Prostate gland (tissue), 2 donors: ENCODE data around the gene ZPBP2. TPM values are rescaled to one million over a fixed set of nuclear protein-coding genes. Genes with fewer than 3 reads are reported as not detected.

ENCODE experiments used
- DNase-seq: peaks from one replicate; pipeline ENCODE4 v3.0.0-alpha.2; 2019; ENCODE audit warnings: low spot score
- H3K27ac ChIP-seq, 2 donors: fragments of 200-600 bp; sonication (generic); 2 replicates each; pipeline ENCODE4 v1.5.1; 2017 to 2019
- H3K27me3 ChIP-seq: fragments of 200-600 bp; sonication (generic); replicated peaks from 2 replicates; pipeline ENCODE4 v1.5.1; 2019; ENCODE audit not compliant: insufficient read depth
- H3K36me3 ChIP-seq, 2 donors: fragments of 200-600 bp; sonication (generic); 1 replicate in 1 of 2; 2 replicates in 1 of 2; pipeline versions ENCODE4 v1.5.1 to v1.8.1; 2017 to 2019
- H3K4me1 ChIP-seq: fragments of 200-600 bp; sonication (generic); replicated peaks from 2 replicates; pipeline ENCODE4 v1.5.1; 2019
- H3K4me3 ChIP-seq, 2 donors: fragments of 200-600 bp; sonication (generic); 2 replicates each; pipeline ENCODE4 v1.5.1; 2017 to 2019
- H3K9me3 ChIP-seq: fragments of 200-600 bp; sonication (generic); 2 replicates; pipeline ENCODE4 v1.5.1; 2017
- CTCF ChIP-seq, 4 experiments: fragments of 200-600 bp in 2 of 4; fragments of 450-650 bp in 2 of 4; sonication (generic) in 2 of 4; IDR thresholded peaks; 1 replicate in 3 of 4; 2 replicates in 1 of 4; pipeline ENCODE4 v1.5.1; 2016 to 2019; ENCODE audit warnings: antibody characterized with exemption in 4 of 4, mild to moderate bottlenecking in 2 of 4, moderate library complexity in 2 of 4
- POLR2A ChIP-seq: fragments of 450-650 bp; IDR thresholded peaks from one replicate; pipeline ENCODE4 v1.6.1; 2016; ENCODE audit warnings: antibody characterized with exemption, mild to moderate bottlenecking
- POLR2AphosphoS5 ChIP-seq: sonication (generic); formaldehyde crosslinking; IDR thresholded peaks from one replicate; pipeline ENCODE4 v1.6.1; 2017; ENCODE audit warnings: antibody characterized with exemption
- WGBS: methylation state at CpG from one replicate; pipeline ENCODE4 v1.1.5; 2018; 5-methylcytosine and 5-hydroxymethylcytosine counted together
- intact Hi-C: fragments of 100-400 bp; cut with DNase I; formaldehyde crosslinking; loops from one replicate; pipeline ENCODE4 v1.14.2; 2022
- total RNA-seq, 2 donors: library from RNA; depleted of rRNA; stranded (reverse); fragments of >200 nt; gene quantifications; one replicate each; pipeline ENCODE4 v1.1.0, GENCODE V29; 2016

The ZPBP2 gene
- total RNA-seq, 2 donors from 2014 or later, result 14.8 TPM; not detected in 1

GRCh38 chr17:39863918-39864746 is 3.9 kb upstream of the ZPBP2 start, which contains the start of gene IKZF3:
IKZF3 (minus strand) TSS chr17:39864312; CDS start chr17:39864126, 186 bp downstream.
- Histone ChIP-seq H3K36me3 (no peaks in the 10 kb centered on the region), H3K4me1 (peaks cover 3% of the 10 kb centered on the region), H3K27me3 (peaks cover 7% of the 10 kb centered on the region), H3K4me3 (peak within 1 kb of the TSS; percentile 2 to 26), H3K9me3 (no peaks in the 10 kb centered on the region), H3K27ac (no peak within 1 kb of the TSS)
- 3% methylated on average over 50 of the region's 50 CpGs for WGBS
- TF ChIP-seq POLR2A, result no peak
- peak; percentile 24 for TF ChIP-seq POLR2AphosphoS5
- TF ChIP-seq CTCF (IDR thresholded peaks at IDR 0.05), result peak in 2 of 4 experiments; percentile 35 to 61
- peak; percentile 51 for DNase-seq
- intact Hi-C loops, result no loop called here

GRCh38 chr17:39866013-39866730 is 1.8 kb upstream of the ZPBP2 start:
- Histone ChIP-seq H3K36me3 (no peaks in the 10 kb centered on the region), H3K9me3 (no peaks in the 10 kb centered on the region), H3K4me1 (peaks cover 3% of the 10 kb centered on the region), H3K27me3 (peaks cover 7% of the 10 kb centered on the region), H3K4me3 (no peak overlapping the region), H3K27ac (no peak overlapping the region)
- WGBS, result 92% methylated on average over 8 of the region's 8 CpGs
- TF ChIP-seq POLR2AphosphoS5 (no peak), POLR2A (no peak)
- intact Hi-C loops, result no loop called here
- no peak for DNase-seq

GRCh38 chr17:39867084-39867879 is 720 bp upstream of the ZPBP2 start:
- intact Hi-C loops, result no loop called here
- DNase-seq, result no peak
- no peak overlapping the region for H3K4me3 ChIP-seq
- 87% methylated on average over 21 of the region's 21 CpGs for WGBS
- H3K27ac ChIP-seq, result no peak overlapping the region
- H3K27me3 ChIP-seq, result peaks cover 7% of the 10 kb centered on the region
- H3K9me3 ChIP-seq, result no peaks in the 10 kb centered on the region
- no peak for TF ChIP-seq POLR2A
- TF ChIP-seq CTCF (IDR thresholded peaks at IDR 0.05), result no peak
- no peak for TF ChIP-seq POLR2AphosphoS5
- peaks cover 3% of the 10 kb centered on the region for H3K4me1 ChIP-seq
- H3K36me3 ChIP-seq, result no peaks in the 10 kb centered on the region

GRCh38 chr17:39868554-39868942 is 546 bp downstream of the ZPBP2 start:
- no peak for DNase-seq
- WGBS, result 76% methylated on average over 17 of the region's 17 CpGs
- Histone ChIP-seq H3K9me3 (no peaks in the 10 kb centered on the region), H3K36me3 (no peaks in the 10 kb centered on the region), H3K4me1 (peaks cover 3% of the 10 kb centered on the region), H3K4me3 (no peak overlapping the region), H3K27ac (no peak overlapping the region), H3K27me3 (peaks cover 7% of the 10 kb centered on the region)
- intact Hi-C loops, result no loop called here
- no peak for TF ChIP-seq CTCF (IDR thresholded peaks at IDR 0.05)
- no peak for TF ChIP-seq POLR2AphosphoS5
- TF ChIP-seq POLR2A, result no peak

GRCh38 chr17:39870776-39871175 is 2.8 kb downstream of the ZPBP2 start:
- WGBS, result 91% methylated on average over 1 of the region's 1 CpG
- Histone ChIP-seq H3K27me3 (peaks cover 7% of the 10 kb centered on the region), H3K27ac (no peak overlapping the region), H3K9me3 (no peaks in the 10 kb centered on the region), H3K36me3 (no peaks in the 10 kb centered on the region), H3K4me3 (no peak overlapping the region), H3K4me1 (no peaks in the 10 kb centered on the region)
- intact Hi-C loops, result no loop called here
- no peak for DNase-seq
- TF ChIP-seq CTCF (IDR thresholded peaks at IDR 0.05) (no peak), POLR2A (no peak)
